ENCODE measurements around the gene FAM193A. TPM values are rescaled to one million over a fixed set of nuclear protein-coding genes. Genes with fewer than 3 reads are reported as not detected.
A peak's percentile ranks its signal among the peaks of the same experiment; 100 is the strongest.

The FAM193A gene
- total RNA-seq, 1 experiment from 2014 or later: 38.2 TPM

DNA sequence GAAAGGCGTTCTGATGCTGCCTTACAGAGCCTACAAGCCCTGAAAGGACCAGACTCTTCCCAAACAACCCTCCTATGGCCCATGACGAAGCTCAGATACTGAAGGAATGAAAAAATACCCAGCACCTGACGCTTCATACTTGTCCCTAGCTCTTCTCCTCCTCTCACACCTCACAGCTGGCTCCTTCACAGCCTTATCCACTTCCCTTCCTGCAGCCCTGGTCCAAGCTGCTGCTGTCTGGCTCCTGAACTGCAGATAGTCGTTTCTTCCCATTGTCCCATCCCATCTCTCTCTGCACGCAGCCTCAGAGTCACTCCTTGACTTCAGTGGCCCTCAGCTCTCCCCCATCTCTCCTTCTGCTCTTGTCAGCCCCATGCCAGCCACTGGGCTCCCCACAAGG, 56.6 kb downstream of the FAM193A start:
- no peak overlapping the region for H3K4me3 ChIP-seq (ENCODE audit: low read depth, low read length, poor library complexity, severe bottlenecking)
- ChIA-PET POLR2A (ENCODE audit: low non-redundant PET) (no interaction called here), CTCF (no interaction called here)
- H3K27me3 ChIP-seq (replicated peaks; ENCODE audit: insufficient read depth, low read depth, low read length, poor library complexity): no peaks in the 10 kb centered on the region
- H3K4me1 ChIP-seq (ENCODE audit: insufficient read depth, low read length, poor library complexity, severe bottlenecking): peaks cover 14% of the 10 kb centered on the region
- no peaks in the 10 kb centered on the region for H3K9me3 ChIP-seq (ENCODE audit: low read depth, low read length, poor library complexity, severe bottlenecking)
- BruUV-seq (replicated peaks): no TSS peak
- peaks cover 3% of the 10 kb centered on the region for H3K36me3 ChIP-seq (ENCODE audit: insufficient read depth, low read length, poor library complexity, severe bottlenecking)
- TF ChIP-seq, protein P1, sequence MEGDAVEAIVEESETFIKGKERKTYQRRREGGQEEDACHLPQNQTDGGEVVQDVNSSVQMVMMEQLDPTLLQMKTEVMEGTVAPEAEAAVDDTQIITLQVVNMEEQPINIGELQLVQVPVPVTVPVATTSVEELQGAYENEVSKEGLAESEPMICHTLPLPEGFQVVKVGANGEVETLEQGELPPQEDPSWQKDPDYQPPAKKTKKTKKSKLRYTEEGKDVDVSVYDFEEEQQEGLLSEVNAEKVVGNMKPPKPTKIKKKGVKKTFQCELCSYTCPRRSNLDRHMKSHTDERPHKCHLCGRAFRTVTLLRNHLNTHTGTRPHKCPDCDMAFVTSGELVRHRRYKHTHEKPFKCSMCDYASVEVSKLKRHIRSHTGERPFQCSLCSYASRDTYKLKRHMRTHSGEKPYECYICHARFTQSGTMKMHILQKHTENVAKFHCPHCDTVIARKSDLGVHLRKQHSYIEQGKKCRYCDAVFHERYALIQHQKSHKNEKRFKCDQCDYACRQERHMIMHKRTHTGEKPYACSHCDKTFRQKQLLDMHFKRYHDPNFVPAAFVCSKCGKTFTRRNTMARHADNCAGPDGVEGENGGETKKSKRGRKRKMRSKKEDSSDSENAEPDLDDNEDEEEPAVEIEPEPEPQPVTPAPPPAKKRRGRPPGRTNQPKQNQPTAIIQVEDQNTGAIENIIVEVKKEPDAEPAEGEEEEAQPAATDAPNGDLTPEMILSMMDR (conservative IDR thresholded peaks at IDR 0.05; ENCODE audit: low read depth, low read length): no peak
- TF ChIP-seq EZH2 (IDR thresholded peaks at IDR 0.05; ENCODE audit: borderline replicate concordance, low read depth, low read length, poor library complexity, severe bottlenecking): no peak
- DNase-seq (ENCODE audit: low spot score): no peak
- intact Hi-C loops (cut with micrococcal nuclease; ENCODE audit: unreplicated experiment): no loop called here
- peak overlapping the region; percentile 39 for H3K27ac ChIP-seq (ENCODE audit: low read depth, low read length, poor library complexity, severe bottlenecking)

DNA sequence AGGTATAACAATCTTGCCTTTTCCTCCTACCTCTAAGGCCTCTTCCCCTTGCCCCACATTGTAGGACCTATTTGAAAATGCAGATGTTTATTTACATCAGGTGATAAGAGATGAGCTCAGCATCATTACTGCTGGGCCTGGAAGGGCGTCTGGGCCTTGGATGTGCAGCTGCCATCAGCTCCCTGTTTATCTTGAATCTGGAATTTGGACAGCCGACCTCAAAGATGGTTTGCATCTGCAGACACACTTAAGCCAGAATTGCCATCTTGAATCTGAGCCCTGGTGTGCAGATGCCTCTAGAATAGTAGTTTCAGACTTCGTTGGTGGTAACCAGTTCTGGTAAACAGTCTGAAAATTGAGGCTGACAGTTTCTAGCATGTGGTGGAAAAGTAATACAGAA, 59.0 kb downstream of the FAM193A start:
- no TSS peak for BruUV-seq (replicated peaks)
- H3K27ac ChIP-seq (ENCODE audit: low read depth, low read length, poor library complexity, severe bottlenecking): no peak overlapping the region
- POLR2A ChIA-PET (ENCODE audit: low non-redundant PET): interaction anchor here (0.7 kb wide), 1 partner anchor 680 kb away, joined by 3 read pairs; no protein-coding TSS in a partner anchor
- H3K9me3 ChIP-seq (ENCODE audit: low read depth, low read length, poor library complexity, severe bottlenecking): no peaks in the 10 kb centered on the region
- DNase-seq (ENCODE audit: low spot score): no peak
- no peak overlapping the region for H3K4me3 ChIP-seq (ENCODE audit: low read depth, low read length, poor library complexity, severe bottlenecking)
- H3K4me1 ChIP-seq (ENCODE audit: insufficient read depth, low read length, poor library complexity, severe bottlenecking): peaks cover 19% of the 10 kb centered on the region
- CTCF ChIA-PET: no interaction called here
- TF ChIP-seq, protein P1 (conservative IDR thresholded peaks at IDR 0.05; ENCODE audit: low read depth, low read length): no peak
- TF ChIP-seq EZH2 (IDR thresholded peaks at IDR 0.05; ENCODE audit: borderline replicate concordance, low read depth, low read length, poor library complexity, severe bottlenecking): no peak
- H3K36me3 ChIP-seq (ENCODE audit: insufficient read depth, low read length, poor library complexity, severe bottlenecking): peaks cover 3% of the 10 kb centered on the region
- H3K27me3 ChIP-seq (replicated peaks; ENCODE audit: insufficient read depth, low read depth, low read length, poor library complexity): no peaks in the 10 kb centered on the region
- intact Hi-C loops (cut with micrococcal nuclease; ENCODE audit: unreplicated experiment): no loop called here

DNA sequence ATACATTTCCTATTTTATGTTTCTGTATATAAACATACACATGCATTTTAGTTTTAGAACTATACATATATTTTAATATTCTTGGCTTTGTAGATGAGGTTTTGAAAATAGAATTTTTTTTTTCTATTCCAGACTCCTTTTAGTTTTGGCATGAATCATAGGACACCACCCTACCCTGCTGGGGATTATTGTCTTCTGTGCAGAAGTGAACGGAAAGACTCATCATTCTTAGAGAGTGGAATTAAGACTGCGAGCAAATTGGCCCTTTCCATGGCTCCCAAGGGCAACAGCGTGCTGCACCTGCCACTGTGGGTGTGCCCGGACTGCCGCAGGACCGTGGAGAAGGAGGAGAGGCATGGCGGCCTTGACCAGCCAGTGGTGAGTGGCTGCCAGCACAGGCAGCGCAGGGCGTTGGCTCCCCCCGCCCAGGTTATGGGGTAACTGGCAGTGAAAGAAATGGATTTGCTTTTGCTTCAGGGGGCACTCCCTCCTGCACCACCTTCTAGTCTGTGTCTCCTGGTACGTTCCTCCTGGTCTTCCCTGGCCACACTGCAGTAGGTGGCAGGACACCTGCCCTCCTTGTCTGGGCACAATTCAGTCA, 59.6 kb downstream of the FAM193A start:
- POLR2A ChIA-PET (ENCODE audit: low non-redundant PET): no interaction called here
- H3K9me3 ChIP-seq (ENCODE audit: low read depth, low read length, poor library complexity, severe bottlenecking): no peaks in the 10 kb centered on the region
- no TSS peak for BruUV-seq (replicated peaks)
- no peak for TF ChIP-seq EZH2 (IDR thresholded peaks at IDR 0.05; ENCODE audit: borderline replicate concordance, low read depth, low read length, poor library complexity, severe bottlenecking)
- TF ChIP-seq, protein P1 (conservative IDR thresholded peaks at IDR 0.05; ENCODE audit: low read depth, low read length): no peak
- peaks cover 3% of the 10 kb centered on the region for H3K36me3 ChIP-seq (ENCODE audit: insufficient read depth, low read length, poor library complexity, severe bottlenecking)
- no peak overlapping the region for H3K27ac ChIP-seq (ENCODE audit: low read depth, low read length, poor library complexity, severe bottlenecking)
- H3K4me1 ChIP-seq (ENCODE audit: insufficient read depth, low read length, poor library complexity, severe bottlenecking): peaks cover 16% of the 10 kb centered on the region
- intact Hi-C loops (cut with micrococcal nuclease; ENCODE audit: unreplicated experiment): no loop called here
- DNase-seq (ENCODE audit: low spot score): peak; percentile 17
- no peaks in the 10 kb centered on the region for H3K27me3 ChIP-seq (replicated peaks; ENCODE audit: insufficient read depth, low read depth, low read length, poor library complexity)
- CTCF ChIA-PET: no interaction called here
- no peak overlapping the region for H3K4me3 ChIP-seq (ENCODE audit: low read depth, low read length, poor library complexity, severe bottlenecking)
